Keratinocyte (primary cell): Measurements from ENCODE around the gene LDB2. TPM values are rescaled to one million over a fixed set of nuclear protein-coding genes. Genes with fewer than 3 reads are reported as not detected.

Experiments used
- DNase-seq: peaks from one replicate; pipeline ENCODE4 v3.0.0-alpha.2; 2011; ENCODE audit warnings: low read depth, missing footprints, low spot score
- FAIRE-seq: peaks from 2 replicates; lab custom pipeline; 2011; peaks lifted over from hg19 to GRCh38; lab: Jason Lieb, UNC
- H2AFZ ChIP-seq: 2 replicates; pipeline ENCODE4 v1.6.0; 2012; ENCODE audit warnings: low read length, control low read depth, inconsistent platforms; ENCODE audit not compliant: control insufficient read depth
- H3K27ac ChIP-seq: 2 replicates; pipeline ENCODE4 v1.5.1; 2011; ENCODE audit warnings: low read length; ENCODE audit not compliant: control insufficient read depth, insufficient read depth
- H3K27me3 ChIP-seq: 3 replicates; pipeline ENCODE4 v1.6.0; 2011; ENCODE audit warnings: low read length; ENCODE audit not compliant: control insufficient read depth, insufficient read depth; ENCODE audit errors: extremely low read depth
- H3K36me3 ChIP-seq, 2 experiments: 2 replicates in 1 of 2; 3 replicates in 1 of 2; pipeline ENCODE4 v1.5.1; 2011; ENCODE audit warnings: low read length in 2 of 2, mild to moderate bottlenecking in 1 of 2; ENCODE audit not compliant: control insufficient read depth in 2 of 2, insufficient read depth in 2 of 2; ENCODE audit errors: extremely low read depth in 1 of 2
- H3K4me1 ChIP-seq: 3 replicates; pipeline ENCODE4 v1.5.1; 2011; ENCODE audit warnings: low read length; ENCODE audit not compliant: control insufficient read depth, insufficient read depth; ENCODE audit errors: extremely low read depth
- H3K4me2 ChIP-seq: 3 replicates; pipeline ENCODE4 v1.6.0; 2011; ENCODE audit warnings: low read depth, low read length; ENCODE audit not compliant: control insufficient read depth, insufficient read depth; ENCODE audit errors: extremely low read depth
- H3K4me3 ChIP-seq, 3 experiments: fragments of 200-600 bp in 1 of 3; sonication (generic) in 1 of 3; 2 replicates in 2 of 3; 3 replicates in 1 of 3; pipeline ENCODE4 v1.5.1; 2011 to 2016; ENCODE audit warnings: low read length in 3 of 3, mild to moderate bottlenecking in 3 of 3, control low read depth in 2 of 3, inconsistent platforms in 1 of 3, low read depth in 1 of 3, mixed read lengths in 1 of 3, mixed run types in 1 of 3, moderate library complexity in 1 of 3; ENCODE audit not compliant: control insufficient read depth in 2 of 3, insufficient read depth in 2 of 3; ENCODE audit errors: extremely low read depth in 1 of 3
- H3K79me2 ChIP-seq: 2 replicates; pipeline ENCODE4 v1.6.0; 2012; ENCODE audit warnings: low read length; ENCODE audit not compliant: control insufficient read depth, insufficient read depth
- H3K9ac ChIP-seq: 3 replicates; pipeline ENCODE4 v1.6.0; 2011; ENCODE audit warnings: low read length; ENCODE audit not compliant: control insufficient read depth, insufficient read depth; ENCODE audit errors: extremely low read depth
- H3K9me1 ChIP-seq: 3 replicates; pipeline ENCODE4 v1.6.0; 2011; ENCODE audit warnings: low read length; ENCODE audit not compliant: control insufficient read depth, insufficient read depth; ENCODE audit errors: extremely low read depth
- H3K9me3 ChIP-seq: 2 replicates; pipeline ENCODE4 v1.5.1; 2012; ENCODE audit warnings: low read depth, low read length; ENCODE audit not compliant: control insufficient read depth
- H4K20me1 ChIP-seq: 3 replicates; pipeline ENCODE4 v1.6.0; 2011; ENCODE audit warnings: low read length; ENCODE audit not compliant: control insufficient read depth, insufficient read depth; ENCODE audit errors: extremely low read depth
- CTCF ChIP-seq, 3 experiments: IDR thresholded peaks in 1 of 3; conservative IDR thresholded peaks in 1 of 3; optimal IDR thresholded peaks in 1 of 3; 2 replicates in 2 of 3; 3 replicates in 1 of 3; pipeline versions ENCODE3 to v1.5.1; 2011; ENCODE audit warnings: low read length in 3 of 3, mild to moderate bottlenecking in 3 of 3, moderate library complexity in 2 of 3, control low read depth in 1 of 3, inconsistent platforms in 1 of 3; ENCODE audit not compliant: insufficient read depth in 2 of 3; ENCODE audit errors: extremely low read depth in 1 of 3
- EZH2 ChIP-seq: IDR thresholded peaks from one replicate; pipeline ENCODE4 v1.6.1; 2012; ENCODE audit warnings: inconsistent platforms, mild to moderate bottlenecking, low read length, moderate library complexity
- dilution Hi-C: fragments of 300-500 bp; cut with MboI; formaldehyde crosslinking; loops from one replicate; pipeline ENCODE4 v1.7.0; 2020; ENCODE audit warnings: low sequenced_read_pairs; ENCODE audit not compliant: extremely low pct_ligation_motif_present
- polyA plus RNA-seq, 5 experiments: library from polyadenylated mRNA; depleted of rRNA in 3 of 5; stranded (reverse) in 3 of 5; stranded (forward) in 1 of 5; unstranded in 1 of 5; fragments of >200 nt; gene quantifications; 1 replicate in 1 of 5; 2 replicates in 3 of 5; 3 replicates in 1 of 5; pipeline versions ENCODE4 v1.2.1 to v1.2.3, GENCODE V29; 2011 to 2012; ENCODE audit warnings: missing spikeins in 2 of 5, low read depth in 1 of 5, low replicate concordance in 1 of 5

LDB2 gene
- polyA plus RNA-seq, 1 donor (not counting 4 experiments of a cell fraction or from before 2014, with no cell fraction given), result not detected

DNA sequence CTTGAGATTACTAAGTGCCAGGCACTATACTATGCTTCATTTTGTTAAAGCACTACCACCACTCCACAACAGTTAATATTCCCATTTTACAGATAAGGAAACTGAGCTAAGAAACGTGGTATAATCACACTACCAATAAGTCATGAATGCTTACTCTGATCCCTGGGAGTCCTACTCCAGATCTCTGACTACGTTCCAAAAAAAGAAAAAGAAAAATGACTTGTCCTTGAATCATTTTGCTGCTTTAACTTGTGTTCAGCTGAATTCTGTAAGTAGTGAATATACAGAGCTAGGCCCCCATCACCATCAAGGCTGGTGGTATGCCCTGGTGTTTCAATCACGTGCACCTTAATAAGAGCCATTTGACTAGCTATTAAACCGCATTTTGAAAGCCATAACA is 39.4 kb downstream of the LDB2 start:
- H3K27ac ChIP-seq, result no peak overlapping the region
- H3K4me3 ChIP-seq, result no peak overlapping the region
- no peak for TF ChIP-seq EZH2
- TF ChIP-seq CTCF (optimal IDR thresholded peaks at IDR 0.05 in 1 of 3, IDR thresholded peaks at IDR 0.05 in 1 of 3, conservative IDR thresholded peaks at IDR 0.05 in 1 of 3; ENCODE audit: extremely low read depth in 1 of 3, insufficient read depth in 2 of 3, low read length in 3 of 3), result no peak
- no peak overlapping the region for H3K4me2 ChIP-seq
- H3K36me3 ChIP-seq, result no peaks in the 10 kb centered on the region
- H2AFZ ChIP-seq, result no peak overlapping the region
- DNase-seq (no peak), FAIRE-seq (no peak)
- no peak overlapping the region for H3K9ac ChIP-seq
- H3K9me1 ChIP-seq, result no peaks in the 10 kb centered on the region
- no peaks in the 10 kb centered on the region for H4K20me1 ChIP-seq
- no peaks in the 10 kb centered on the region for H3K27me3 ChIP-seq
- dilution Hi-C loops, result no loop called here
- H3K4me1 ChIP-seq, result no peaks in the 10 kb centered on the region
- no peaks in the 10 kb centered on the region for H3K79me2 ChIP-seq
- H3K9me3 ChIP-seq, result no peaks in the 10 kb centered on the region

DNA sequence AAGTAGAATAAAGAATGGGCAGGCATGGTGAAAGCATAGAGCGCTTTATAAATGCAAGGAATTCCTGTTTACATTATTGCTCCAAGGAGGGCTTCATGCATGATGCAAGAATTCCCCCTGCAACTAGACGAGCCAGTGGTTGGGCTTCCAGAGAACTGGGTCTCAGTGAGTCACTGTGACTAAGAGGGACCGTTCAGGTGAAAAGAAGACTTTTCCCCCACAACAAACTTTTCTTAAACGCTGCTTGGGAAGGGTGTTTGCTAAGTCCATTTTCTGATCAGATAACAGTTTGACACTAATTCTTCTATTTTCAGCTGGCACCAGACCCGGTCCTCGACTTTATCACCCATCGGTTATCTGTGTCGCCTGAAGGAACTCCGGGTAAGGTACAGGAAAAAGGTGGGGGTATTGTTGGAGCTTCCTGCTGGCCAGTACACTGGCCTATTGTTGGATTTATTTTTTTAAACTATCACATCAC is 40.1 kb downstream of the LDB2 start:
- no peak for DNase-seq
- Histone ChIP-seq H3K4me2 (no peak overlapping the region), H3K79me2 (no peaks in the 10 kb centered on the region)

More for the DNA sequence above, 40.1 kb downstream of the LDB2 start:
- TF ChIP-seq EZH2 (no peak), CTCF (optimal IDR thresholded peaks at IDR 0.05 in 1 of 3, IDR thresholded peaks at IDR 0.05 in 1 of 3, conservative IDR thresholded peaks at IDR 0.05 in 1 of 3; ENCODE audit: extremely low read depth in 1 of 3, insufficient read depth in 2 of 3, low read length in 3 of 3) (no peak)
- Histone ChIP-seq H2AFZ (no peak overlapping the region), H3K4me1 (no peaks in the 10 kb centered on the region), H3K36me3 (no peaks in the 10 kb centered on the region), H3K27ac (no peak overlapping the region), H3K27me3 (no peaks in the 10 kb centered on the region), H3K4me3 (no peak overlapping the region), H3K9me3 (no peaks in the 10 kb centered on the region), H4K20me1 (no peaks in the 10 kb centered on the region), H3K9me1 (no peaks in the 10 kb centered on the region), H3K9ac (no peak overlapping the region)
- dilution Hi-C loops, result no loop called here
- no peak for FAIRE-seq
